ENCODE measurements around the gene TAF11. TPM values are rescaled to one million over a fixed set of nuclear protein-coding genes. Genes with fewer than 3 reads are reported as not detected.
"Not testable (repeated sequence)": the region's sequence is repeated elsewhere in the genome, so short reads cannot be mapped to it uniquely, and the experiment has no call there.

The TAF11 gene
- total RNA-seq, 2 donors from 2014 or later, result 17.1 to 19.0 TPM

- no peaks in the 10 kb centered on the region for H3K9me3 ChIP-seq
- no peak overlapping the region for H3K27ac ChIP-seq
- H3K4me3 ChIP-seq, result no peak overlapping the region
- no peaks in the 10 kb centered on the region for H3K27me3 ChIP-seq
- no peak for DNase-seq (ENCODE audit: low spot score)
- H3K36me3 ChIP-seq, result no peaks in the 10 kb centered on the region
- TF ChIP-seq CTCF (IDR thresholded peaks at IDR 0.05), result no peak
- H3K4me1 ChIP-seq, result peaks cover 0 to 21% of the 10 kb centered on the region in 2 donors
These were observed 12.6 kb upstream of the TAF11 start for GRCh38 chr6:34900321-34901031.

- not testable (repeated sequence) for H3K4me3 ChIP-seq; H3K27me3 ChIP-seq; DNase-seq (ENCODE audit: low spot score); H3K36me3 ChIP-seq; H3K9me3 ChIP-seq; H3K27ac ChIP-seq
- H3K4me1 ChIP-seq, result peaks cover 0 to 21% of the 10 kb centered on the region in 2 donors
These were observed 11.9 kb upstream of the TAF11 start for GRCh38 chr6:34899748-34900147.

DNA sequence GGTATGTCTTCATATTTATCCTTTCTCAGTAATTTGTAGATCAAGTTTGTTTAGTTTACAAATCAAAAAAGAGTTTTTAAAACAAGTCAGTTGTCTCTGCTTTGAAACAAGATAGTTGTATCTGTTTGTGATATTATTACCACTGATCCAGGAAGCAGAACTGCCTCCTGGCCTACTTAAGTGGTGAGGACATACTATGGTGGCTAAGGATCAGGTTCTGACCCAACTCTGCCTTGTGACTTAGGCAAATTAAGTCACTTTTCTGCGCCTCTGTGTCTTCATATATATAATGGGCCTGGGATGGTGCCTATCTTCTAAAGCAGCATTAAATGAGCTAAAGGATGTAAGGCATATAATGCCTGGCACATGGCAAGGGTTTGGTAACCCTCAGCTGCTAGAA, 9.9 kb upstream of the TAF11 start:
- H3K36me3 ChIP-seq, result no peaks in the 10 kb centered on the region
- H3K27me3 ChIP-seq, result no peaks in the 10 kb centered on the region
- no peak for DNase-seq (ENCODE audit: low spot score)
- H3K27ac ChIP-seq, result peak overlapping the region; percentile 4 to 32
- no peak for TF ChIP-seq CTCF (IDR thresholded peaks at IDR 0.05)
- peaks cover 0 to 21% of the 10 kb centered on the region in 2 donors for H3K4me1 ChIP-seq
- H3K9me3 ChIP-seq, result no peaks in the 10 kb centered on the region
- H3K4me3 ChIP-seq, result no peak overlapping the region

DNA sequence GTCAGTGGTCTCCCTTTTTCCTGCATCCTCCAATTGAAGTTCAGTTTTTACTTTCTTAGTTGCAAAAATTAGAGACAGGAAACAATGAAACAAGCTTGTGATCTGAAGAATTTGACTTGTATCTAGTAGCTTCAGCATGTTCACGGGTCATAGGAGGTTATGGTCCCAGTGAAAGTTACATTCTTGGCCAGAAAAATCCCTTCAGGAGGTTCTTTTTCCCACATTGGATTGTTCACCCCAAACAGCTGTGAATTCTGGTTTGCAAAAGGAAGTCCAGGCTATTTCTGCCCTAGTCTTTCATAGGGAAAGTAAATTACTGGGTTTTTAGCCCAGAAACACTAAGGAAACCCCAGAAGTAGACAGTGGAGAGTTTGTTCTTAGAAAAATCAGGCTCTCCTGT, 9.3 kb upstream of the TAF11 start:
- Histone ChIP-seq H3K4me1 (peaks cover 0 to 25% of the 10 kb centered on the region in 2 donors), H3K4me3 (no peak overlapping the region), H3K9me3 (no peaks in the 10 kb centered on the region), H3K36me3 (no peaks in the 10 kb centered on the region), H3K27ac (peak overlapping the region in 1 of 2 donors; percentile 32), H3K27me3 (no peaks in the 10 kb centered on the region)
- TF ChIP-seq CTCF (IDR thresholded peaks at IDR 0.05), result no peak
- DNase-seq (ENCODE audit: low spot score), result no peak

- Histone ChIP-seq H3K27me3 (no peaks in the 10 kb centered on the region), H3K4me1 (peaks cover 0 to 42% of the 10 kb centered on the region in 2 donors), H3K27ac (no peak overlapping the region), H3K4me3 (no peak overlapping the region), H3K9me3 (no peaks in the 10 kb centered on the region), H3K36me3 (no peaks in the 10 kb centered on the region)
- DNase-seq (ENCODE audit: low spot score), result no peak
- TF ChIP-seq CTCF (IDR thresholded peaks at IDR 0.05), result no peak
These were observed 6.9 kb upstream of the TAF11 start for GRCh38 chr6:34894693-34895092.

GRCh38 chr6:34891296-34891695, 3.5 kb upstream of the TAF11 start:
- peaks cover 0 to 34% of the 10 kb centered on the region in 2 donors for H3K4me1 ChIP-seq
- TF ChIP-seq CTCF (IDR thresholded peaks at IDR 0.05), result no peak
- H3K27me3 ChIP-seq, result no peaks in the 10 kb centered on the region
- H3K27ac ChIP-seq, result peak overlapping the region; percentile 10 to 38
- H3K36me3 ChIP-seq, result no peaks in the 10 kb centered on the region
- H3K4me3 ChIP-seq, result peak overlapping the region in 1 of 2 donors; percentile 92
- no peak for DNase-seq (ENCODE audit: low spot score)
- no peaks in the 10 kb centered on the region for H3K9me3 ChIP-seq

All from right atrium auricular region (tissue), 2 donors.